GM18508 (cell line): ENCODE data around the gene CABP1.
"Not testable (repeated sequence)": the region's sequence is repeated elsewhere in the genome, so short reads cannot be mapped to it uniquely, and the experiment has no call there.

Experiments
- ATAC-seq: cut with Tn5 transposase; IDR thresholded peaks from one replicate; pipeline ENCODE4 v1.9.1; 2021; ENCODE audit warnings: moderate number of reproducible peaks; ENCODE audit not compliant: insufficient read depth, unreplicated experiment

CABP1 gene

GRCh38 chr12:120639771-120640721, at the start of gene CABP1:
CABP1 (plus strand) TSS chr12:120640626; CDS start chr12:120640686, 60 bp downstream.
- ATAC-seq, result no peak

GRCh38 chr12:120590741-120591407, 49.6 kb upstream of the CABP1 start:
- no peak for ATAC-seq

- ATAC-seq, result no peak
These were observed 48.0 kb upstream of the CABP1 start for GRCh38 chr12:120592121-120593049.

- ATAC-seq, result no peak
These were observed 43.5 kb upstream of the CABP1 start for GRCh38 chr12:120596901-120597300.

- ATAC-seq, result no peak
These were observed 42.6 kb upstream of the CABP1 start for GRCh38 chr12:120597861-120598260.

- ATAC-seq, result no peak
These were observed 41.6 kb upstream of the CABP1 start for GRCh38 chr12:120598674-120599463.

GRCh38 chr12:120599672-120600552, 40.5 kb upstream of the CABP1 start:
- no peak for ATAC-seq

- not testable (repeated sequence) for ATAC-seq
These were observed 38.0 kb upstream of the CABP1 start for GRCh38 chr12:120602416-120602815.

- ATAC-seq, result no peak
These were observed 29.9 kb upstream of the CABP1 start for GRCh38 chr12:120610560-120610959.

GRCh38 chr12:120611534-120611933, 28.9 kb upstream of the CABP1 start:
- ATAC-seq, result not testable (repeated sequence)

- ATAC-seq, result no peak
These were observed 25.6 kb upstream of the CABP1 start for GRCh38 chr12:120614848-120615247.

- ATAC-seq, result not testable (repeated sequence)
These were observed 23.2 kb upstream of the CABP1 start for GRCh38 chr12:120617193-120617592.

- ATAC-seq, result not testable (repeated sequence)
These were observed 22.7 kb upstream of the CABP1 start for GRCh38 chr12:120617767-120618166.

- no peak for ATAC-seq
These were observed 21.3 kb upstream of the CABP1 start for GRCh38 chr12:120618954-120619615.

- ATAC-seq, result no peak
These were observed 19.8 kb upstream of the CABP1 start for GRCh38 chr12:120620624-120621023.

- no peak for ATAC-seq
These were observed 14.6 kb upstream of the CABP1 start for GRCh38 chr12:120625557-120626419.

- ATAC-seq, result no peak
These were observed 11.5 kb upstream of the CABP1 start for GRCh38 chr12:120628919-120629318.
